SK-MEL-5 (cell line): ENCODE results near the gene THSD4. TPM values are rescaled to one million over a fixed set of nuclear protein-coding genes. Genes with fewer than 3 reads are reported as not detected.
A peak's percentile ranks its signal among the peaks of the same experiment; 100 is the strongest.

Experiments used
- DNase-seq: peaks from one replicate; pipeline ENCODE4 v3.0.0-alpha.2; 2016; ENCODE audit warnings: low read depth, low spot score
- in situ Hi-C: cut with HindIII; loops from 2 replicates; pipeline ENCODE4 v1.10.0; 2016; ENCODE audit warnings: low sequenced_read_pairs, high pct_unique_total_duplicates, low pct_unique_long_range_greater_than_20kb
- total RNA-seq: library from RNA; depleted of rRNA; stranded (reverse); fragments of >200 nt; shearing (Covaris generic); gene quantifications from 2 replicates; pipeline ENCODE4 v1.2.3, GENCODE V29; 2014

Gene THSD4
- total RNA-seq, 1 experiment from 2014 or later: 0.50 TPM

DNA sequence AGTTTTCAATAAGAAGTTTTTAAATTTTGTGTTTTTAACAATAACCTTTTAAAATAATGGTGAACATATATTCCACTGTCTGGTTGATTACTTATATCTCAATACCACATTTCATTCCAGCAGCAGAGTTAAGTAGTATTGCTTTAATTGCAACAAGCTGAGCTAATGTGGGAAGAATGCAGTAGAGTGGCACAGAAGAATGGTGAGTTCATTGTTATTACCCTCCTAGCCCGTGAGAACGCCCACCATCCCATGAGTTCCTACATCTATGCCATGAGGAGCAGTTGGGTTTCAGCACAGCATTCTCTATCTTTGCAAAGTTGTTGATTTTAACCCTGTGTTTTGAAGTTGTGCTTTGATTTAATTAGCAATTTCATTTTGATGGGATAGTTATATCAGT is 677.2 kb downstream of the THSD4 start:
- DNase-seq: no peak
- in situ Hi-C loops: no loop called here

DNA sequence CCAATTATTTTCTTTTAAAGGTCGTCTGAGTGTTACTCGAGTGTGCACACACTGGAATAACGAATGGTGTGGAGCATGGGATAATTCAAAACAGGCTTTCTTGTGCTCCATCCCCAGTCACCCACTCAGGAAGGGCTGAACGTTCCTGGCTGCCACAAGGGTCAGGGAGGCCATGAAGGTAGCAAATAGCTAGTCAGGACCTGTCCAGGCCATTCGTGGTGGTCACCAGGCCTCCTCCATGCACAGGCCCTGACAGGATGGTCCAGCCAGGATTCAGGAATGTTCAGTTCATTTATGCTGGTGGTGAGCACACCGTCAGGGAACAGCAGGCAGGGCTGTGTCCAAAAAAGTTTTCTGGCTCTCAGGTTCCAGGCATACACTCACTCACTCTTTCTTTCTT is 683.4 kb downstream of the THSD4 start:
- in situ Hi-C loops: no loop called here
- DNase-seq: no peak

DNA sequence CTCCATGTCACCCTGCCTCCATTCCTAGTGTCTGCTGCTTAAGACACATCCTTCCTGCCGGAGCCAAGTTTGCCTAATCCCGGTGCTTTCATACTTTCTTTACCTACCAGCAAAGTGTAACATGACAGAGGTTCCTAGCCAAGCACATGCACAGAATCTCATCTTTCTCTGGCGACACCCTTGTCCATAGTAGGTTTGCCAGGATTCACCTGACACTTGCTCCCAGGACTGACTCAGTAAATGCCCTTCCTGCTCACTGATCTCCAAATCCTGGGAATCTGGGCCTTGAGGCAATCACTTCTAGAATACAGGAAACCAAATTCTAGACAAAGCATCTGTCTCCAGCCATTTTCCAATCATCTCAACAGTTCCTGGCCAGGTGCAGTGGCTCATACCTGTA is 684.9 kb downstream of the THSD4 start:
- in situ Hi-C loops: no loop called here
- no peak for DNase-seq

DNA sequence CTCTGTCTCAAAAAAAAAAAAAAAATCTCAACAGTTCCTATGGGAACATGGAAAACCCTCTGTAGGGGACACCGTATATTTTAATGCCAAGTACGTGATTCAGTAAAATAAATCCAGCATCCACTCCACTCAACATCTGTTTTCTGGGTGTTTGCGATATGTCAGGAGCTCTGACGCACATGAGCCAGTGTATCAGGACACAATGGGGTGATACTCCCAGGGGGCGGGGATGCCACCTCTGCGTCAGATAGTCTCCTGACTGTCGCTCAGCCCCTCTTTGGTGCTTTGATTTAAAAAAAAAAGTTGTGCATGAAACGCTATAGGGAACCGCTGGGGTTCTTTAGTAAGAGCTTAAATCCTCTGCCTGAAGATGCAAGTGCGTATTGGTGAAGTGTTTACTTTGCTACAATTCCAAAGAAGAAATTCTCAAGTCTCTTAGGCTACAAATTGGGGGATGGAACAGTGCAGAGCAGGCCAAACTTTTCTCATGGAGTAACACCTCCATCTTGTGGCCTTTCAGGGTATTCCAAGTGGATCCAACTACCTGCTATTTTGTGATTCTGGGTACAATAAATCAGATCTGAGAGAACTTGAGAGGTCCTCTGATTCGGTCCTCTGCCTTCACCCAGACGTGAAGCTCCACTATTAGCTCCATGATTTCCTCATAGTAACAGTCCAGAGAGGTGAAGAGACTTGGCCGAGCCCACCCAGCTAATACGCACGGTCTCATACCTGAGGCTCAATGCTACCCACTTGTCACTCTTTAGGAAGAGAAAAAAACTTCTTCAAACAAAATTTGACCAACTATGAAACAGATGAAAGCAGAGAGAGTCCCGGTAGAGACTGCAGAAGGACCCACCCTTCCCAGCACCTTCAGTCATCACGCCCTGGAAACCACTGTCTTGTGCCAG is 685.8 kb downstream of the THSD4 start:
- peak; percentile 76 for DNase-seq
- in situ Hi-C loops: no loop called here

DNA sequence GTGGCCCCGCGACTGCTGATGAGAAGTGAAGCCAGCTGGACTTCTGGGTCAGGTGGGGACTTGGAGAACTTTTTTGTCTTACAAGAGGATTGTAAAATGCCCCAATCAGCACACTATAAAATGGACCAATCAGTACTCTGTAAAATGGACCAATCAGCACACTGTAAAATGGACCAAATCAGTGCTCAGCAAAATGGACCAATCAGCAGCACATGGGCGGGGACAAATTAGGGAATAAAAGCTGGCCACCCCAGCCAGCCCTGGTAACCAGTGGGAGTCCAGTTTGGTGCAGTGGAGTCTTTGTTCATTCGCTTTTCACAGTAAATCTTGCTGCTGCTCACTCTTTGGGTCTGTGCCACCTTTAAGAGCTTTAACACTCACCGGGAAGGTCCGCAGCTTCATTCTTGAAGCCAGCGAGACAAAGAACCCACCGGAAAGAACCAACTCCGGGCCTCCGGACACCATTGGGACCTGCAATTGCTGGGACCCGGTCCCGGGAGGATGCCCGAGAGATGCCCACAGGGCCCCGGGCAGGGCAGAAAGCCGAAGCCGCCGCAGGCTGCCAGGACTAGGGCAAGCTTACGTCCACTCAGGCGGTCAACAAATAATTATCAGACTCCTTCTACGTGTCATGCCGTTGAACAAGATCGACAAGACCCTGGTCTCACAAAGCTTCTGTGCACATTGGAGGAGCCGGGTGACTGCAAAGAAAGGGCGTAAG is 686.8 kb downstream of the THSD4 start:
- in situ Hi-C loops: no loop called here
- no peak for DNase-seq

DNA sequence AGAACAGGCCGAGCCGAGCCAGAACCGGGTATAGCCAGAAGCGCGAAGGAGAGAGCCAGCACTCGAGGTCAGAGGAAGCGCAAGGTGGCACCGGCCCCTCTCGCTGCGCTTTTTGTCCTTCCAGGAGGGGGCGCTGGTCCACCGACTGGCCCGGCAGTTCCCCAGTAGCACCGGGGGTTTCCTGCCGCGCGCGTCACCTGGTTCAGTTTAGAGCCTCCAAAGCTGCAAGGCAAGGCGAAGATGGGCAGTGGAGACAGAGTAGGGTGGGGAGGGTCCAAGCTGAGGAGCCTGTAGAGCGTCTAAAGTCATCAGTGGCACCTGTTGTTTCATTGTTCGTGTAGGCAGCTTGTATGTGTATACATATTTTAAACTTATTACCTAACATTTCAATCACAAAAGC is 687.5 kb downstream of the THSD4 start:
- no peak for DNase-seq
- in situ Hi-C loops: no loop called here

DNA sequence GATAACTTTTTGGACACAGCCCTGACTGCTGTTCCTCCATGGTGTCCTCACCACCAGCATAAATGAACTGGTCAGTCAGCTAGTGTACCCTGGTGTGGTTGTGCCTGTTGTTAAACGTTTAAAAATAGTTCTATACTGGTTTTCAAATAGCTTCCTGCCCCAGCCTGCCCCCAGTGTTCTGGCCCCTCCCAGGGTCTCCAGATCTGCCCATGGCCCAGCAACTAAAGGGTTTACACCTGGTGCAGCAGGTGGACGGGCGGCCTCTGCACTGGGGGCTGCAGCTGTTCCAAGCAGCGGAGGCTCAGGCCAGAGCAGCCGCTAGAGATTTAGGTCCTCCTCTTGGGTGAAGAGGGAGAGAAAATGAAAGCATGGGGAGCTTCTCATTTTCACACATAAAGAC is 689.0 kb downstream of the THSD4 start:
- DNase-seq: no peak
- in situ Hi-C loops: no loop called here

DNA sequence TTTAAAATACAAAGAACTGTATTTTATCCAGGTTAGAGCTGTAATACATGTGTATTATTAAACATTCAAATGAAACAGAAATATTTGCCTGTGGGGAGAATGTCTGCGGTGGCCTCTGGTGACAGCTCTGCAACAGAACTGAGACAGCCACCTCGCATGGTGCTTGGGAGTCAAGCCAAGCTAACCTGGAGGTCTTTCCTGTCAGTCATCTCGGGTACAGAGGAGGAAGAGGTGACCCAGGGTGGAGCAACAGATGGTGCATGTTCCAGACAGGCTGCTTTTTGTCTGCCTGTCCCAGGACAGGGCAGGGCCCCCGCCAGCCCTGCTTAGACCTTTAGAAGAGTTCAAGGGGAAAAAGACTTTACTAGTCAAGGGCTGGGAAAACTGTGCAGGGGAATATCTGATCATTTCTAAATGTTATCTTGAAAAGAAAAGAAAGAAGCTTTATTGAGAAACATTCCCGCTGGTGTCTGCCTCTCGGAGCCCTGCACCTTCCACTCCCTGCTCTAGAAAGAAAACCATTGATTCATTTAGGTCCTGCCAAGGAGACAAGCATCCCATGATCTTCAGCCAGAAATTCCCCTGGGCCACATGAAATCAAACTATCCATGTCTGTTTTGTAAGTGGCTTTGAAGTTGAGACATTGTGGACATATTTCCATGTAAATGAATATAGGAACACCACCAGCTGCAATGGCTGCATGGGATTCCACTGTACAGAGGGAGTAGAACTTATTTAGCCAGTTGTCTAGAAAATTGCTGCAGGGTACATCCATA is 689.6 kb downstream of the THSD4 start:
- in situ Hi-C loops: no loop called here
- DNase-seq: peak; percentile 97

DNA sequence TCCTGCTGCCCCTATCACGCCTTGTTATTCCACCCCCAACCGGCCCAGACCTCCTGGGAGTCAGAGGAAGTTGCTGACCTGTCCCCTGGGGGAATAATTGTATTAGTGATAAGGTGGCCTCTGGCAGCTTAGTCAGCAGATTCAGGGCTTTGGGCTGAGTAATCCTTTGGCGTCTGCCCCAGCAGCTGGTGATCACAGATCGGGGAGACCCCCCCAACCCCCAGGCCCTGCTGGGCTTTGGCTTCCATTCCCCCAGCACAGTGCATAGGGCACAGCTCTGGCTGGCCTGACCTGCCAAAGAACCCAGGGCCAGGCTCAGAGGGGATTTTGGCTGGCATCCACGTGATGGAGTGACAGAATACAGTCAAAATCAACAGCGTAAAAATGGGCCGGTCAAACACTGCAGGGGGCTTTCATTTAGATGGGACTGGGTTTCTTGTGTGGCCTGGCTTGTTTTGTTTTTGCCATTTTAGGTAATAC is 691.2 kb downstream of the THSD4 start:
- peak; percentile 8 for DNase-seq
- in situ Hi-C loops: no loop called here

DNA sequence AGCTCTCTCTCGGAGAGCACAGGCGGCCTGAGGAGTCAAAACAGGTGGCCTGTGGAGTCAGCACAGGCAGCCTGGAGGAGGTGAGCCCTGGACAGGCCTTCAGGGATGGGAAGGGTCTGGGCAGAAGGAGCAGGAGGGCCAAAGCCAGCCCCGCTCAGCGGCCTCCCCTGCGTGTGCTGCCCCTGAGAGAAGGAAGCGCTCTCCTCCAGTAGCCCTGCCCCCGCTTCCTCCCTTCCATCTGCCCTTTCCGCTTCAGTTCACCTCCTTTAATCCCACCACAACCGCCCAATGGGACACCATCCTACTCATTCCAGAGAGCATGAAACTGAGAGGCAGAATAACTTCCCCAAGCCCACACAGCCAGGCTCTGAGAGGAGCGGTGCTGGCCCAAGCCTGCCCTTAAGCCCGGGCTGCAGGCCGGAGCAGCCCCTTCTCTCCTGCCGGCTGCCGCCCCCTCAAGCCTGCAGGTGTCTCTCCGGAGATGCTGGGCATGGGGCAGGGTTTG is 691.9 kb downstream of the THSD4 start:
- no peak for DNase-seq
- in situ Hi-C loops: no loop called here

DNA sequence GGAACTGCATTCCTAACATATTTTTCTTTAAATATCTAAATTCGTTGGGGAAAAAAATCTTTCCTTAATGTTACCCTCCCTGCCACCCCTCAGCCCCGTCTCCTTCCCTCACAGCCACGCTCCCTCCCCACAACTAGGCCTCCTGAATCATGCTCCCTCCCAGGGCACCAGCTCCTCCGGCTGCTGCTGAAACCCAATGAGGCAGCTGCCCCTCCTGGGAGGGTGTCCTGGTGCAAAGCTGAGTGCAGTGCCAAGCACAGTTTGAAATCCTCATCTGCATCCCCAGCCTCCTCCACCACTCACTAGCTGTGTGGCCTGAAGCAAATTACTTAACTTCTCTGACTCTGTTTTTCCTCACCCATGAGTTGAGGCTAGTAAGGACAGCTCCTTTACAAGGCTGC is 692.4 kb downstream of the THSD4 start:
- in situ Hi-C loops: no loop called here

DNA sequence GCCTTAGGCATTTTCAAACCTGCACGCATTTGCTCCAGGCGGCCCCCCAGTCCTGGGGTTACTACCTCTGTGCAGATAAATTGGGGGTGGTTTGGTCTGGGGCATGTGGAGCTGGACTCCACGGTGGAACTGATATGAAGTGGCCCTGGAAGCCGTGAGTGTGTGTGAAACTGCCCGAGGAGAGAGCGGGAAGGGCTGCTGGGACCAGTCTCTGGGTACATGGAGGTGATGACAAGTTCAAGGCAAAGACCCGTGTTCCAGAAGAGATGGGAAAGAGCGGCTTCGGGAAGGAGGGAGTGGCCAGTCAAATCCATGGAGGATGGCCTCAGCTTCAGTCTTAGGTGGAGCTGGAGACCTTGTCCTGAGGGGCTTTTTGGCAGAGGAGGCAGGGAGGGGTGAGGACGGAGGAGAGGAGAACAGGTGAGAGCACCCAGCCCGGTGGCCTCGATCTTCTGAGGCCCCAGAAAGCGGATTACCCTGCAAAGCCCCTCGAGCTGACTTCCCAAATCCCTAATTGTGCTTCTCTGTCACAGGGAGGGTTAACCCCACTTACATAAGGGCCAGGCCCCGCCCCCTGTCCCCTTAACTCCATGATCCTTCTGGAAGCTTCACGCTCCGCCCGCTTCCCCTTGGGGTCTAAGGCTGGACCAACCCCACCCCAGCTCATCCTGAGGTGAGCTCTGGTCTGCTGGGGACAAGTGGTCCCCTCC is 693.2 kb downstream of the THSD4 start:
- in situ Hi-C loops: no loop called here
- no peak for DNase-seq

More for the DNA sequence above, 692.4 kb downstream of the THSD4 start:
- DNase-seq: no peak

DNA sequence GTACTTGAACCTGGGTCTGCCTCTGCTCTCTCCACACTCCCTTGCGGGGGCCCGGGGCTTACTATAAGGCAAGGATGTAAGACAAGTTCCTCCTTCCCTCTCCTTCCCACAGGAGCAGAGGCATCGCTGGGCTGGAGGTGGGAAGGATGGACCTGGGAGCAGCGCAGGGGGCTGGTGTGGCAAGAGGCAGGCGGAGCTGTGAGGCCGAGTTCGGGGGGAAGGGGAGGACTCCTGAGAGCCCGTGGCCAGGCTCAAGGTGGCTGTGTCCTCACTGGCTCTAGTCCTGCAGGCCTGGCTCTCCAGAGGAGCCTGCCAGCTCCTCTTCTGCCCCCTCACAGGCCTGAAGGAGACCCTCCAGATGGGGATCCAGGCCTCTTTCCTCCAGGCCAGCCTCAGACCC is 694.1 kb downstream of the THSD4 start:
- in situ Hi-C loops: no loop called here
- no peak for DNase-seq

DNA sequence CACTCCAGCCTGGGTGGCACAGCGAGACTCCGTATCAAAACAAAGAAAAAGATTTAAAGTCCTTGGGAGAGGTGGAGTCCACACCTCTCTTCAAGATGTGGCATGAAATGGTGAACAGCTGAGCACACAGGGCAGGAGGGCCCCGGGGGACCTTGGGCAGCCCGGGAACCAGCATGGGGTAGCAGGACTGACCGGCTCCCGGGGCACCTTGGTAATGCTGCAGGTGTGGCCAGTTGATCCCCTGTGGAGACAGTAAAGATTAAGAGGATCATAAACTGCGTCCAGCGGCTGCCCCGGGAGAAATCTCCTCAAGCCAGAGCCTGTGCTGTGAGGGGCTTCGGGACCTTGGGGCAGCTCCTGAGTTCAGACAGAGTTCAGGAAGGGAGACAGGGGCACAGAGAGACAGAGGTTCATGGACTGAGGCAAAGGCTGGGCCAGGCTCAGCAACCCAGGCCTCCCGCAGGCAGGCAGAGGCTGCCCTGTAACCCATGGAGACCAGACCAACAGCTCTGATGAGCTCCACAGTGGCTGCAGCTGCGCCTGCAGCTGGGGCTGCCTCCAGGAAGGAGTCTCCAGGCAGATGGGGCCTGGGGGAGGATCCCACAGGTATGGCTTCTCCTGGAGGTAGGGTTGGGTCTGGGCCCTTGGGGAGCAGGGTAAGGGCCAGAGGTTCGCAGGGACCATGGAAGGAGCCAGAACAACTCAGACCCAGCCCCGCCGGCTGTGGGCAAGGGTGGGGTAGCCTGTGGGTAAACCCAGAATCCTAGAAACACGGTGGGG is 695.2 kb downstream of the THSD4 start, which contains the start of gene NR2E3:
Gene NR2E3 (plus strand): TSS at position 299 of the 780 bp plus-strand sequence. CDS start 190 bp downstream, at position 489.
- no peak for DNase-seq
- in situ Hi-C loops: no loop called here

DNA sequence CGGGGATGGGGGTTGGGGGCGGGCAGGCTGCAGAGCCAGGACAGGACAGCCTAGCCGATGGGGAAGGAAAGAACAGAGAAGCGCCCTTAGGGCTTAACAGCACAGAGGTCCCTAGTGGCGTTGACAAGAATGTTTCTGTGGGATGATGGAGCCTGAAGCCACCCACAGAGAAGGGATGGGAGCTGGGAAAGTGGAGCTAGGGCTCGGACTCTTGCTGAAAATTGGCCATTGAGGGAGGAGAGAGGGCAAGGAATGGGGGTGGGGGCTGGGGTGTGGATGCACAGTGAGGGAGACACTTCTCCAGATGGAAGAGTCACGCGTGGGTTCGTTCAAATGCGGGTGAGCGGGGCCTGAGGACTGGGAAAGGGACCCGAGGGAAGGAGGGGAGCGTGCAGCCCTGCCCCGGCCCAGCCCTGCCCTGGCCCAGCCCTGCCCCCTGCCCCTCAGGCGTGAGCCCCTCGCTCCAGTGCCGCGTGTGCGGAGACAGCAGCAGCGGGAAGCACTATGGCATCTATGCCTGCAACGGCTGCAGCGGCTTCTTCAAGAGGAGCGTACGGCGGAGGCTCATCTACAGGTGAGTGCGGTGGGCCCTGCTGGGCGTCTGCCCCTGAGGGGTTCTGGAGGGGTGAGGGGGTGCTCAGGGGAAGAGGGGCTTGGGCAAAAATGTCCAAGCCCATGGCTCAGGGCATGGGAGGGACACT is 695.9 kb downstream of the THSD4 start:
- in situ Hi-C loops: no loop called here

More for the DNA sequence above, 695.9 kb downstream of the THSD4 start:
- no peak for DNase-seq
